Kasumi-1 (cell line): Measurements from ENCODE around the gene NINJ2.
"Not testable (repeated sequence)": the region's sequence is repeated elsewhere in the genome, so short reads cannot be mapped to it uniquely, and the experiment has no call there.

ENCODE experiments used
- DNase-seq, 2 experiments: peaks; one replicate each; lab custom pipeline; 2025; lab: John Stamatoyannopoulos, UW

NINJ2 gene

DNA sequence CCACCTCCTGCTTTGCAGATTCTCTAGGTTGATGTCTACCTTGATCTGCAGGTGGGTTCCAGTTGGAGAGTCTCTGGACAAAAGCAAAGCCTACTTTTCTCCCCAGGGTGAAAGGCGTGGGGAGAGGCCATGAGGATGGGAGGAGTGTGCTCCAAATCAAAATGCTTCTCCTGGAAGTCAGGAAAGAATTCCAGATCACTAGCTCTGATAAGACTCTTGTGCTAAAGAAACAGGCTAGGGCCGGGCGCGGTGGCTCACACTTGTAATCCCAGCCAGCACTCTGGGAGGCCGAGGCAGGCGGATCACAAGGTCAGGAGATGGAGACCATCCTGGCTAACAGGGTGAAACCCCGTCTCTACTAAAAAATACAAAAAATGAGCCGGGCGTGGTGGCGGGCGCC lies 21.9 kb downstream of the NINJ2 start:
- not testable (repeated sequence) for DNase-seq

DNA sequence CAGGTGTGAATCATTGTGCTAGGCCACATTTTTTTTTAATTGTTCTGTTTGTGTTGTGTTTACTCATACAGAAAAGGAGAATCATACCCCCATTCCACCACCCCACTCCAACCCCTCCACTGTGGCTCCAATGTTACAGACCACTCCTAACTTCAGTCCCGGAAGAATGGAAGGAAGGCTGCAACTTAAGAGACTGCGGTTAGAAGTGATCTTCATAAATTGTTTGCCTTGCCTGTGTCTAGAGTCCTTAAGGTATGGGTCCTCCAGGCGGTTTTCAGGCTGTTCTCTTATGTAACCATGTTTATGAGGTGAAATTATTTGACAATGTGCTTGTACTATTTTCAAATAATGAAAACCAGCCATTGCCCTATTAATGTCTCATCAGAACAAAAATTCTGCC lies 22.5 kb downstream of the NINJ2 start:
- DNase-seq, result no peak

DNA sequence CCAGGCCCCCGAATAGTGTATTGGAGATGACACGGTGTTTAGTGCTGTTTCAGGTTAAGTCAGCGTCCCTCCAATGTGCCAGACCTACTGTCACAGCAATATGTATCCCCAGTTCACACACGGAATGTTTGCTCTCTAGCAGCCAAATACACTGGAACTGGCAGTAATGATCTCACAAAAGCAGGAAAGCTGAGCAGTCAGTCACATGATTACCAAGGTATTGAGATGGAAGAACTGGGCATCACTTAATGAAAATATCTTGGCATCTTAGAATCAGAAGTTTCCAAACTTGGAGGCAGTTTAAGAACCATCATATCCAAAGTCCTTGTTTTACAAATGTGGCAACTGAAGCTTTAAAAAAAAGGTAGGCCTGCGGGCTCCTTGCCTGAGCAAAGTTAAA lies 23.3 kb downstream of the NINJ2 start:
- no peak for DNase-seq

DNA sequence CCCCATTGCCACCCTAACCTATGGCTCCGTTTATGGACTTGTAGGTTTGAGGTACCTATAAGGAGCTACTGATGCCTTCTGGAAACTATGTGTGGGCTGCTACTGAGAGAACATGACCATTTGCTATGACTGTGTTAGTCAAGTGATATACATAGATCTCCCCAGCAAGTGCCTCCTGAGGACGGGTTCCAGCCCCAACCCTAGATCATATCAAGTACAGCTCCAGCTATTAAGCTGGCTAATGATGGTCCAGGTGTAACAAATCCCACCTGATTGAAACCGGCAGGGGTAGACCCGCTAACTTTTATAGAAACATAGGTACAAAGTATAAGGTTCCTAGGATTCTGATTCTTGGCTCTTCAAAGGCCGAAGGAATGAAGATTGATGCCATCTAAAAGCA lies 23.7 kb downstream of the NINJ2 start:
- no peak for DNase-seq

DNA sequence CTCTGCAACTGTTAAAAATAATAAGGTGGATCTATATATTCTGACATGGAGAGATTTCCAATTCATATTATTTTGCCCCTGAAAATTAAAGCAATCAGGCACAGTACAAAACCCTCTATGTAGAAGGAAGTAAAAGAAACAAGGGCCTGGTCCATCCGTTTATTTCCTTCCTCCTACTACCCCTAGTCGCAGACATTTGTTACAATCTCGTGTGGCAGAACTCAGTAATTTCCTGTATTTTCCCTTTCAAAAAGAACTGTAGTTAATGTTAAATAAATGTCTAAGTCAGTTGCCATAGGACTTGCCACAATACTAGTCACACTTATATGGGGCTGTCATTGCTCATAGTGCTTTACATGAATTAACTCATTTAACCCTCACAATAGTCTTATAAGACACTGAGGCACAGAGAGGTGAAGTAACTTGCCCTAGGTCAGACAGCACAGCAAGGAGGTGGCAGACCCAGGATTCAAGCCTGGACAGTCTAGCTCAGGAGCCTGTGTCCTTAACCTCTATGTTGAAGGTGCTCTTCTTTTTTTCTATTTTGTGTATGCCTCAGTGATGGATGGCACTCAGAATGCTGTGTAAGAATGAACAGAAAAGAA lies 24.2 kb downstream of the NINJ2 start:
- DNase-seq, result peak; percentile 42 to 54

DNA sequence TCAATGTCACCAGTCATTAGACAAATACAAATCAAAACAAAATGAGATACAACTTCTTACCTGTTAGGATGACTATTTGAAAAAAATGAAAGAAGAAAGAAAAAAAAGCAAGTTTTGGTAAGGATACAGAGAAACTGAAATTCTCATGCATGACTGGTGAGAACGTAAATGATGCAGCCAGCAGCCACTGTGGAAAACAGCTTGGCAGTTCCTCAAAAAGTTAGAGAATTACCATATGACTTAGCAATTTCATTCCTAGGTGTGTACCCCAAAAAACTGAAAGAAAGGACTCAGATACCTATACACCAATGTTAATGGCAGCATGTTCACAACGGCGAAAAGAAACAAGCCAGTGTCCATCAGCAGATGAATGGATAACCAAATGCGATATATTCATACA lies 26.6 kb downstream of the NINJ2 start:
- no peak for DNase-seq

DNA sequence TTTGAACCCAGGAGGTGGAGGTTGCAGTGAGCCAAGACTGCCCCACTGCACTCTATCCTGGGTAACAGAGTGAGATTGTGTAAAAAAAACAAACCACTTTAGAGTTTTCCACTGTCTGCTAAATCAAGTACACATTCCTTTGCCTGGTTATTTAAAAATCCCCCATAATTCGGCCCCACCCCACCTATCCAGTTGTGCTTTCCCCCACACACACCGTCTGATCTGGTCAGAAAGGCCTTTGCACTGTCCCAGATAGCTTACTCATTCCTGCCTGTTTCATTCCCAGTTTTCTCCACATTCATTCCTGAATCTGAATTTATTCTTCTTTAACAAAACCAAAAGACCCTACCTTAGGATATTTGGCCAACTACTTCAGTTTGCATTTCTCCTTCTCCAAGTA lies 29.5 kb downstream of the NINJ2 start:
- DNase-seq, result no peak

DNA sequence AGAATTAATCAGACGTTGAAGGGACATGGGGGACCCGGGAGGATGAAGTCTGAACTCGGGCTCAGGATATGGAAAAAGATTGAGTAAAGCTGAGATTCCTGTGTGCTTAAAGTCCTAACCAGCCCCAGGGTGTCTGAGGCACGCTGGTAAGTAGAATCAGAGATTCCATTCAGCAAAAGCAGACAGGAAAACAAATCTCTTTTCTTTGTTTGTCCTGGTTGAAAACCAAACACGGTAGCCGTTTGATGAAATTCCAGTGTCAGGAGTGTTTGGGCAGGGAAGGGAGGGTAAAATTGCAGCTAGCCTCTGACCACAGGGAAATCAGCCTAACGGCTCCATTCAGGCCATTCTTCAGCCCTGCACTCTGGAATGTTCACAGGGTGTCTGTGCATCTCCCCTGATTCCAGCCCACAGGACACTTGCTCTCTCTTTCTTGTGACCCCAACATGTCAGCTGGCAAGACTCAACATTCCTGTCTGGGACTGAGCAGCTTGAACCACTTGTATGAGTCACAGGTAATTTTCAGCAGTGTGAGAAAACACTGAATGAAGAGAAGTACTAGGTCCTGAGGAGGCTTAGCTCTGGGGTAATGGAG lies 31.0 kb downstream of the NINJ2 start:
- no peak for DNase-seq

DNA sequence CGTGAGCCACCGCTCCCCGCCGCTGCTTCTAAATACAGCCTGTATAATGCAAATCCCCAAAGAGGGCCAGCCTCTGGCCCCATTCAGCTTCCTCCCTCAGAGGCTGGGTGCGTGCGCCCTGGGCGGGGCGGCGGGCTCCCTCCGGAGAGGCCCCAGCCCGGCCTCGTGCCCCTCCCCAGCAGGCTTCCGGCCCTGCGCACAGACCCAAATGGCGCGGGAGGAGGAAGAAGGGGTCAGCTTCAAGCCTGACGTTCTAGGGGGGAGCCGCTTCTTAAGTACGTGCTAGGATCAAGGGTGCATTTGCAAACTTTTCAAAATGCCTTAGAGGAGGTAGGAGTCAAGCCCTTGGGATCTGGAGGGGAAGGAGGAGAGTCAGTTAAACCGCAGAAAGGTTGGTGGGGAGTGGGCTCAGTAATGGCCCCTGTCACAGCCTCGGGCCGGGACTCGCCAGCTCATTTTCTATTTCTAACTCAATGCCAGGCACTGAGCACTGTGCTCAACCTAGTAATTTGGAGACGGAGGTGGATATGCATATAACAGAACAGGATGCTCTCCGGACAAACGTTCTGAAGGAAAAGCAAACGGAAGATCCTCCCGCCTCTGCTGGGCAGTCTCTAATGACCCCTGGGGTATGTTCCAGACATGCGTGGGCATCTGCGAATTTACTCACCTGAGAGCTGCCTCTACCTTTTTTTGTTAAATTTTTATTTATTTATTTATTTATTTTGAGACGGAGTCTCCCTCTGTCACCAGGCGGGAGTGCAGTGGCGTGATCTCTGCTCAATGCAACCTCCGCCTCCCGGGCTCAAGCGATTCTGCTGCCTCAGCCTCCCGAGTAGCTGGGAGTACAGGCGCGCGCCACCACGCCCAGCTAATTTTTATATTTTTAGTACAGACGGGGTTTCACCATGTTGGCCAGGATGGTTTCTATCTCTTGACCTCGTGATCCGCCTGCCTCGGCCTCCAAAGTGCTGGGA lies 32.3 kb downstream of the NINJ2 start:
- peak; percentile 57 to 61 for DNase-seq

DNA sequence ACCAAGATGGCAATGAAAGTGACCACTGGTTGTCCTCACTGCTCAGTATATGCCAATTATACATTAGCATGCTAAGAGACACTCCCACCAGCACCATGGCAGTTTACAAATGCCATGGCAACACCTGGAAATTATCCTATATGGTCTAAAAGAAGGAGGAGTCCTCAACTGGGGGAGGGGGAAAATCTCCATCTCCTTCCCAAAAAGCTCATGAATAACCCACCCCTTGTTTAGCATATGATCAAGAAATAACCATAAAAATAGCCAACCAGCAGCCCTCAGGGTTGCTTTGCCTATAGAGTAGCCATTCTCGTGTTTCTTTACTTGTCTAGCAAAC lies 34.5 kb downstream of the NINJ2 start:
- DNase-seq, result not testable (repeated sequence)

DNA sequence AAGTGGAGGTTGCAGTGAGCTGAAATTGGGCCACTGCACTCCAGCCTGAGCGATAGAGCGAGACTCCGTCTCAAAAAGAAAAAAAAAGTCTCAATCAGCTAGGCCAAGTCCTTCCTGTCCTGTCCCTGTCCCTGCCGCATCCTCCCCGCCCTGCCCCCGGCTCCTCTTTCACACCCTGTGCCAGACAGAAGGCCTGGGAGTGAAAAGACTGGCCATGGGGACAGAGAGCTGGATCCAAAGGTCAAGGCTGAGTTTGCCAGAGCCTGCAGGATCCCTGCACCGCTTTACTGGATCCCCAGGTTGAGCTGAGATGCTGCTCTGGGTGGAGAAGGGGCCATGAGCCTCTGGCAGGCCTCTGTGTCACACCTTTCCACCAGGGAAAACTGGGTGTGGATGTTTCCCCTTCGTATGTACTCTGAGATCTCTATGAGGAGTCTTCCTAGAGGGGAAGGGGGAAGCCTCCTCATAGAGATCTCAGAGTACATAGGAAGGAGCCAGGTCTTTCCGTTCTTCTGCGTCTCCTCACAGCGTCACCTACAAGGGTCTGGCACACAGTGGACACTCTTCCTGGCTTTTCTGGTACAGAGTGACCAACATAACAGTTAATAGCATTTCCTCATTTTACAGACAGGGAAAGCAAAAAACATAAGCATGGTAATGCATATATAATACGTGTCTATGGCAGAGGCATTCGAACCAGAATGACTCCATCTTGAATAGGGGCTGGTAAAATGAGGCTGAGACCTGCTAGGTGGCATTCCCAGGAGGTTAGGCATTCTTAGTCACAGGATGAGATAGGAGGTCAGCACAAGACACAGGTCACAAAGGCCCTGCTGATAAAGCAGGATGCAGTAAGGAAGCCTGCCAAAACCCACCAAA lies 35.1 kb downstream of the NINJ2 start:
- DNase-seq, result no peak

DNA sequence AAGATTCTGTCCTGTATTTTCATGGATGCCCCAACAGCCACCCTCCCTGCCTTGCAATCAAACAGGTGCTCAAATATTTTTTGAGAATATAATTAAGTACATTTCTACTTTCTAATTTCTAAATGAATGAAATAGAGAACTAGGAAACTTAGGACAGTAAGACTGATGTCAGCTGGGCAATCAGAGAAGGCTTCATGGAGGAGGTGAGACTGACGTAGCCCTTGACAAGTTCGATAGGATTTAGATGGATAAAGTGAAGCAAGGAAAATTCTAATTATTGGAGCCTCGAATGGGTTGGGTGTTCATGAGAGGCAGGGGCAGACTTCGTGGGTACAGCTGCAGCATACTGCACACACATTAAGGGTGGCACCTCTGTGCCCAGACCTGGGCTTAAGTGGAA lies 36.0 kb downstream of the NINJ2 start:
- DNase-seq, result no peak

DNA sequence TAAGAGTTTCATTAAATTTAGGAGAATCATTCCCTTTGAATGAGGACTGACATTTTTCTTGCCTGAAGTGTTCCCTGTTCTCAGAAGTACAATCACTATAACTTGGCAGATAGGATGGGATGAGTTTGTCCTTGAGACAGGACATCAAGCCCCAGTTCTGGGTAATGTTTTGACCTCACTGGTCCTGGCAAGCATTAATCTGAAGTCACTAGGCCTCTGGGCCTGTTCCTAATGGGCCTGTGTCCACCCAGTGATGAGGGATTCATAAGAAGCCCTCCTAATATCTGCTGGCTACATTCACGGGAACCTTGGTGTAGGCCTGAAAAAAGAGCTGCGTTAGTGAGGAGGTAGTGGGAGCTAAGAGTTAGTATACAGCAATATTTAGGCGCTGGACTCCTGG lies 37.2 kb downstream of the NINJ2 start:
- DNase-seq, result no peak

DNA sequence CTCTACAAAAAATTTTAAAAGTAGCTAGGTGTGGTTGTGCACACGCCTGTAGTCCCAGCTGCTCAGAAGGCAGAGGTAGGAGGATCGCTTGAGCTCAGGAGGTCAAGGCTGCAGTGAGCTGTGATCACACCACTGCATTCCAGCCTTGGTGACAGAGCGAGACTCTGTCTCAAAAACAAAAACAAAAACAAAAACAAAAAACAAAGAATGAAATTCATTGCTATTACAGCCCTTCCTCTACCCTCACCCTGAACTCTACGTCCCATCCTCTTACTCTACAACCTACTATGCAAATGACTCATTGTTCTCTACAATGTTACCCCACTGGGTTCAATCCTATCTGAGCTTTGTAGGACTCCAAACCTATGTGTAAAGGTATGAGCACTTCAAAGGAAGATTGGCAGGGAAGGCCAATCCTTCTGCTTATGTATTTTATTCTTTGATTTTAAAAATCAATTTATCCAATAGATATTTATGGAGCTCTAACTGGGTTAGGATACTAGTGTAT lies 39.3 kb downstream of the NINJ2 start:
- no peak for DNase-seq

DNA sequence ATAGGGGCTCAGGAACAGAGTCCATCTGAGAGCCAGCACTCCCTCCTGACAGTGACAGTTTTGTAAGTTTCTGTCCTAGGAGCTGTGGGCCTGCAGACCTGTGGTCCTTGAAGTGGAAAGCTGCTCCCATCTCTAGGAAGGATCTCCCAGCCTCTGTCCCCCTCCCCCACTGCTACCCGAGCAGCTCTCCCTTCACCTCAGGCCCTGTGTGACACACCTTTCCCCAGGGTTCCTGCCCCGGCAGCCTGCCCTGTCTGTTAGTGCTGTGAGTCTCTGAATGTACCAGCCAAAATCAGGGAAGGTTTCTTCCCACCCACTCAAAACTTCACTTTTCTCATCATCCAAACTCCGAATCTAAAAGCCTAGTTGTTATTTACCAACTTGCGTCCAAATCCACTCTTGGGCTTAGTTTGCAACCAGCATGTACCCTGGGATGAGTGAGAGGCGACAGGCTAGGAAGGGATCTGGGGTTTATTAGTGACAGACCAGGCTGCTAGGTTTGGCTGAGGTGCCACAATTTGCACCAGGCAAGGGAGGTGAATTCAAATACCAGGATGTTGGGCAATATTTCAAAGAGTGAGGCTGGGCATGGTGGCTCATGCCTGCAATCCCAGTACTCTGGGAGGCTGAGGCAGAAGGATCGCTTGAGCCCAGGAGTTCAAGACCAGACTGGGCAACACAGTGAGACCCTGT lies 39.9 kb downstream of the NINJ2 start:
- DNase-seq, result no peak

DNA sequence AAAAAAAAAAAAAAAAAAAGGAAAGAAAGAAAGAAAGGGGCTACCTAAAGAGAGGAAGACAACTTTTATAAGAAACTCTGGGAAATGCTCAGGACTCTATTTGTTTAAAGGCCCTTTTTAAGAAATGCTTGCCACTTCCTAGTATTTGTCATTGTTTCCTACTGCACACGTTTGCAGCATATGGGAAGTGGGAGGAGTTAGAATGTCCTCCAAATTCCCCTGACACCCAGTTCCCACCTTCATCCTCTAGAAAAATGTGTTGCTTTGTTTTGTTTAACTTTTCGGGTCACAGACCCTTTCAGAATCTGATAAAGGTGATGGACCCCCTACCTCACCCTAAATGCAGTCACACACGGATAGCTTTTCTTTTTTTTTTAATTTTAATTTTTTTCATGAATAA lies 40.8 kb downstream of the NINJ2 start:
- DNase-seq, result peak; percentile 11 to 24

DNA sequence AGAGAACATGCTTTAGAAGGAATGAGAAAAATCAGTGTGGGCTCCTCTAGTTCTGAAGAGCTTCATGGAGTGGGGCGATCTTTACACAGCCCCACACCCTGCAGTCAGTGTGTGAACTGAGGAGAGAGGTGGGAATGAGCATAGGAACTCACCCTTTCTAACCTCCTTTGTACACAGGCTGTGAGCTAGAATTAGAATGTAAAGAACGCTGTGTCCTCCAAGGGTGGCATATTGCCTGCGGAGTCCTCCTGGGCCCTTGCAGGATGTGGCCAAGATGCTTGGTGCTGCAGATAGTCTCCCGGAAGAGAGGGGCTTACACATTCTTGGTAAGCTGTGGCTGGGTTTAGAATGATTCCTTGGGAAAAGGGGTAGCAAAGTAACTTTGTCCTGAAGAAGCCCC lies 43.9 kb downstream of the NINJ2 start:
- no peak for DNase-seq

DNA sequence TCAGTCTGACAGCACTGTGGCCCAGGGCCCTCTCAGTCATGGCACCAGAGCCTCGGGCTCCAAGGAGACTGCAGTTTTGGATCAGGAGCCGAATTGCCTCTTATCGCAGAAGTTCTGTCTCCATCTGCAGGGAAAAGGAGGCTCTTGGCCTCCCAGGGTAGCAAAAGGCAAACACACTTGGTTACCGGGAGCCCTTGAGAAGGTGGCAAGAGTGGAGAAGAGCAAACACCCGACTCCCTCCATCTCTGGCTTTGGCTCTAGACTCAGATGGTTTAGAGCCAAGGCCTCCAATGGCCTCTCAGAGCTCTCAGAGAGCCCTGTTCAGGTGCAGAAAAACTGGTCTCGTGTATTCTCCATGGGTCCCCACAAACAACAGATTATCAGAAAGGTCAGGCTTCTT lies 44.6 kb downstream of the NINJ2 start:
- DNase-seq, result no peak

DNA sequence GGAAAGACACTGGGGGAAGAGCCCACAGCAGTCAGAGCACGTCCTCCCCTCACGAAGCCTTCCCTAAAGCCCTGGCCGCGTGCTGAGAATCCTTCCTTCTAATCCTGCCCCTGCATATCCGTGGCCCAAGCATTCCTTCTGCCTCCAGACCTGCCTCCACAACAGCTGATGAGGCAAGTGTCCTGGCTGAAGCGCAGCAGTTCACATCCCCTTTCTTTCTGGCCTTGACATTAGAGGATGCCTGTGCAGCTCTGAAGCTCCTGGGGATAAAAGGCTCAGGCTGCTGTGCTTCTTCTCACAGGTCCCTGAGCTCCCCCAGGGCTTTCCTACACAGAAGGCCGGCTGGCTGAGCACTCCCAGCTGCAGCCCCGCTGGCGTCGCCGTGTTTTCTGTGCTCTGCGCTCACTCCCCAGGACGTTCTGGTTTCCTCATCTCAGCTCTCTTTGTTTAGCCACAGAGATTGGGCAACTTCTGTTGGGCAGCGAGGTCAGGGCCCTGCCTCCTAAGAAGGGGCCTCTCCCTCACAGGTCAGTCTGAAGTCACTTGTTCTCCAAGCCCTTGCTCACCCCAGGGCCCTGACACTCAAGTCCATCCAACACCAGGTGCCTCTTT lies 45.8 kb downstream of the NINJ2 start:
- peak; percentile 12 to 57 for DNase-seq

DNA sequence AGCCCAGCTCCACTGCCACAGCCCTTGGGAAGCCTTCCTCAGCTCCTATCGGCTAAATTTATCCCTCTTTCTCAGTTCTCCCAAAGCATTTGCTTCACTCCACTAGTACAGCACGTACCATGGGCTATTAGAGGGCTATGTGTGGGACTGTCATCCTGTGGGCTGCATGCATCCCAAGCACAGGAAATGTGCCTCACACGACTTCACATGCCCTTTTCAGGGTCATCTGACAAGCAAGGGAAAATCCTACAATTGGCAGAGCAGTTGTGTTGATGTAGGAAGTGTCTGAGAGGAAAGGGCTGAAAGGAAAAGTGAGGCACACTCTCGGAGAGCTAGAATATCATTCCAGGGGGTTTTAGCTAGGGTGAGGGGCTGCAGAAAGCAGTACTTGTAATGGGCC lies 47.6 kb downstream of the NINJ2 start:
- DNase-seq, result no peak

DNA sequence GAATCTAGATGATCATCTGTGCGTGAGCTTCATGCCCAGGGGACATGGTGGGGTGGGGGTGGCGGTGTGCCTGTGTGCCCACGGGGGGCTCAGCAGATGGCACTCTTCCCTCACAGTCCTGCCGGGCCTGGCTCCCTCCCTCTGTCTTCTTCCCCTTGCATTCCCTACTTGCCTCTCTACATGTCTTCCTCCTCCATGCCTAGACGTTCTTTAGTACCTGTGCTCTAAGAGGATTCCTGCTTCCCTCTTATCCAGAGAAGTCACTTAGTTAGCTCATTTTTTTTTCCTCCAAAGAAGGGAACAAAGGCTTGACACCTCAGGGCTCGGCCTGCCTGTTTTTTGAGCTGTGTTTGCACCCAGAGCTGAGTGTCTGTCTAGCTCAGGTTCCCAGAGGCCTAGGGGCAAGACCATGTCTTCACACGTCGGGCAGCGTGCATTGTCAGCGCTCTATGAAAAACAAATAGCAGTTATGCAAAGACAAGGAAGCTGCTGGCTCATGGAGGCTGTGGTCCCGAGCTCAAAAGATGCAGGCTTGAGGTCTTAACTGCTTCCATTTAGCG lies 48.8 kb downstream of the NINJ2 start:
- DNase-seq, result peak; percentile 9 to 11
